WERI-Rb-1 (cell line): ENCODE data around the gene MST1.

Experiments
- DNase-seq: peaks from one replicate; pipeline ENCODE4 v3.0.0-alpha.2; 2020
- H3K27ac ChIP-seq: fragments of 250-450 bp; sonication (Bioruptor Pico); 2 replicates; pipeline ENCODE4 v1.5.1; 2020; ENCODE audit warnings: mild to moderate bottlenecking, moderate library complexity
- H3K27me3 ChIP-seq: fragments of 250-450 bp; sonication (Bioruptor Pico); 2 replicates; pipeline ENCODE4 v1.5.1; 2021; ENCODE audit warnings: mild to moderate bottlenecking, low read depth, moderate library complexity; ENCODE audit not compliant: insufficient read depth, severe bottlenecking
- H3K36me3 ChIP-seq: fragments of 250-450 bp; sonication (Bioruptor Pico); 2 replicates; pipeline ENCODE4 v1.5.1; 2020; ENCODE audit warnings: mild to moderate bottlenecking, moderate library complexity
- H3K4me3 ChIP-seq: 2 replicates; pipeline ENCODE4 v1.5.1; 2011; ENCODE audit warnings: low read depth, mild to moderate bottlenecking, control low read depth, low read length
- H3K9me3 ChIP-seq: fragments of 250-450 bp; sonication (Bioruptor Pico); 2 replicates; pipeline ENCODE4 v1.5.1; 2021; ENCODE audit warnings: mild to moderate bottlenecking, moderate library complexity; ENCODE audit not compliant: severe bottlenecking
- TF ChIP-seq, protein P1 (sequence below): IDR thresholded peaks from 2 replicates; pipeline ENCODE4 v1.5.1; 2011; ENCODE audit warnings: low read depth, mild to moderate bottlenecking, control low read depth, inconsistent platforms, low read length

MST1 gene

DNA sequence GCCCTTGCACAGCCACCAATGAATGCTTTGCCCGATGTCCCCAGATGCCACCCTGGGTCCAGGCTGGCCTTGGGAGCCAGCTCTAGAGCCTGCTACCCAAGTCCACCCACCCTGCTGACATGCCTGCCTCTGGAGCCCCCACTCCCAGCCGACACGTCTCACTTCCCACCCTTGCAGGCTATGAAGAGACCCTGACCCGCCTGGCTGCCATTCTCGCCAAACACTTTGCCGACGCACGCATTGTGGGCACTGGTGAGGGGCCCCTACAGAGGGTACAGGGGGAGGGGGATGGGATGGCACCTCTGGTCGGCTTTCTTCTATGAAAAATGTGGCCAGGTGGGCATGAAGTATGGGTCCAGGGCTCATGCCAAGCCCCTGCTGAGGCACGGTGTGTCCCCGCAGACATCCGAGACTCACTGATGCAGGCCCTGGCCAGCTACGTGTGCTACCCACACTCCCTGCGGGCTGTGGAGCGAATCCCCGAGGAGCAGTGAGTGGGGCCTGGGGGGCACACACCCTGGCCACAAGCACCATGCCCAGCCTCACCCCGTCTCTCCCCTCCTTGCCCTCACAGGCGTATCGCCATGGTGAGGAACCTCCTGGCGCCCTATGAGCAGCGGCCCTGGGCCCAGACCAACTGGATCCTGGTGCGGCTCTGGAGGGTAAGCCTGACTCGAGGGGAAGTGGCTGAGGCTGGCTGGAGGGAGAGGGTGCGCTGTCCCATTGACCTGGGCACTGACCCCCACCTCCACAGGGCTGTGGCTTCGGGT, 24.2 kb upstream of the MST1 start:
- TF ChIP-seq, protein P1, sequence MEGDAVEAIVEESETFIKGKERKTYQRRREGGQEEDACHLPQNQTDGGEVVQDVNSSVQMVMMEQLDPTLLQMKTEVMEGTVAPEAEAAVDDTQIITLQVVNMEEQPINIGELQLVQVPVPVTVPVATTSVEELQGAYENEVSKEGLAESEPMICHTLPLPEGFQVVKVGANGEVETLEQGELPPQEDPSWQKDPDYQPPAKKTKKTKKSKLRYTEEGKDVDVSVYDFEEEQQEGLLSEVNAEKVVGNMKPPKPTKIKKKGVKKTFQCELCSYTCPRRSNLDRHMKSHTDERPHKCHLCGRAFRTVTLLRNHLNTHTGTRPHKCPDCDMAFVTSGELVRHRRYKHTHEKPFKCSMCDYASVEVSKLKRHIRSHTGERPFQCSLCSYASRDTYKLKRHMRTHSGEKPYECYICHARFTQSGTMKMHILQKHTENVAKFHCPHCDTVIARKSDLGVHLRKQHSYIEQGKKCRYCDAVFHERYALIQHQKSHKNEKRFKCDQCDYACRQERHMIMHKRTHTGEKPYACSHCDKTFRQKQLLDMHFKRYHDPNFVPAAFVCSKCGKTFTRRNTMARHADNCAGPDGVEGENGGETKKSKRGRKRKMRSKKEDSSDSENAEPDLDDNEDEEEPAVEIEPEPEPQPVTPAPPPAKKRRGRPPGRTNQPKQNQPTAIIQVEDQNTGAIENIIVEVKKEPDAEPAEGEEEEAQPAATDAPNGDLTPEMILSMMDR, result no peak
- no peaks in the 10 kb centered on the region for H3K27me3 ChIP-seq
- H3K36me3 ChIP-seq, result peaks cover 15% of the 10 kb centered on the region; the same call in 1 of the 2 replicates
- no peak overlapping the region for H3K27ac ChIP-seq
- DNase-seq, result no peak
- H3K9me3 ChIP-seq, result no peaks in the 10 kb centered on the region
- H3K4me3 ChIP-seq, result no peak overlapping the region

DNA sequence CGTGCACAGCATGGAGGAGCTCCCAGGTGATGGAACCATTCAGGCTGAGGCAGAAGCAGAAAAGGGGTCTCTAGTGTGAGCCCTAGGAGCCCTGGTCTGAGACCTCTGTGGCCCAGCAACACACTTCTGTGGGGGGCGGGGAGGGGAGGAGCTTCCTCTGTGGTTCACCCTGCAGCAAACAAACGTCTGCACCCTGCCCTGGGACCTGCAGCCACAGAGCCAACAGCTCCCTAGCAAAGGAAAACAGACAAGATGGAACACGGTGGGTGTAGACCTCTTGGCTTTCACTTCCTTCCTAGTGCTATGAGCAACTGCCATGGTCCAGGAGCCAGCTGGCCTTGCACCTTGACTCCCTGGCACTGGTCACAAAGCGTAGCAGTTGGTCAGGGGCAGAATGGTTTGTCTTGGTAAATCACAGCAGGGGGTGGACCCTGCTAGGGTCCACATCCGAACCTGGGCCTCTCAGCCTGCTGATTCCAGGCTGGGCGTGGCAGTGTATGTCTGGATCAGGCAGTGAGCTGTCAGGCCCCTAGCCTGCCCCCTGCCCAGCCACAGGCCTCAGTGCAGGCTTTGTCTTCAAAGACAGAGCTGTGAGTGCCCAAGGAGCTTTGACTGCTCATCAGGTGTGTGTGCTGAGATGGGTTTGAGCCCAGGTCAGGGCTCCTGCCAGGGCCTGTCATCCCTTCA, 23.5 kb upstream of the MST1 start:
- no peak overlapping the region for H3K27ac ChIP-seq
- H3K9me3 ChIP-seq, result no peaks in the 10 kb centered on the region
- no peaks in the 10 kb centered on the region for H3K27me3 ChIP-seq
- H3K36me3 ChIP-seq, result peaks cover 12% of the 10 kb centered on the region; the same call in 1 of the 2 replicates
- DNase-seq, result no peak
- TF ChIP-seq, protein P1, result no peak
- no peak overlapping the region for H3K4me3 ChIP-seq

DNA sequence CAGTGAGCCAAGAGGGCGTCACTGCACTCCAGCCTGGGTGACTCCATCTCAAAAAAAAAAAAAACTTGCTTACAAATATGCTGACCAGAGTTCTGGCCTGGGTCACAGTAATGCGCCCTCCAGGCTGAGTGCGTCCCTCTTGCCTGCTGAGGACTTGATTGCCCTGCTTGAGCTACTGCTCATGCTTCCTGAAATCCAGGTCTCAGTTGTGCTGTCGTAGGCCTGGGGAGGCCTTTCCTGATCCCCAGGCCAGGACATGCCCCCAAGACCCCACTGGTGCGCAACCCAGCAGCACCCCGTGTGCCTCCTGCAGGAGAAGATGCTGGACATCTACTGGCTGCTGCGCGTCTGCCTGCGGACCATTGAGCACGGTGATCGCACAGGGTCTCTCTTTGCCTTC, 22.9 kb upstream of the MST1 start:
- Histone ChIP-seq H3K4me3 (no peak overlapping the region), H3K27ac (no peak overlapping the region), H3K27me3 (no peaks in the 10 kb centered on the region), H3K36me3 (peaks cover 12% of the 10 kb centered on the region; the same call in 1 of the 2 replicates), H3K9me3 (no peaks in the 10 kb centered on the region)
- no peak for DNase-seq
- TF ChIP-seq, protein P1, result no peak

DNA sequence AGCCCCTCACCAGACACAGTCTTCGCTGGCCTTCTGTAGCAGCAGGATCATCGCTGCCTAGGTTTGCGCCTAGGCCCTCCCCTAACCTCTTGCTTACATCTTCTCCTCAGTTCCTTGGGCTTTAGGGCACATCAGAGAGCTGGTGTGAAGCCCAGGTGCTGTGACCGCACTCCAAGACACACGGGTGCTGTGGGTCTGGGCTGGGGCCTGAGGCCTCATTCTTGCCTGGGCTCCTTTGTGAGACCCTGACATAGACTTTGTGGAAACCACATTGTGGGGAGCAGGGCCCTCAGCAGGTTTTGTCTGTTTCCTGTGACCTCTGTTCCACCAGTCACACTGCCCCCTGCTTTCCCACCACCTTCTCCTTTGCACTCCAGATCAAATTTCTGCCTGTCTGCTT, 22.2 kb upstream of the MST1 start:
- no peak for DNase-seq
- Histone ChIP-seq H3K9me3 (no peaks in the 10 kb centered on the region), H3K27me3 (no peaks in the 10 kb centered on the region), H3K27ac (no peak overlapping the region), H3K36me3 (peaks cover 11% of the 10 kb centered on the region; the same call in 1 of the 2 replicates), H3K4me3 (no peak overlapping the region)
- TF ChIP-seq, protein P1, result no peak

DNA sequence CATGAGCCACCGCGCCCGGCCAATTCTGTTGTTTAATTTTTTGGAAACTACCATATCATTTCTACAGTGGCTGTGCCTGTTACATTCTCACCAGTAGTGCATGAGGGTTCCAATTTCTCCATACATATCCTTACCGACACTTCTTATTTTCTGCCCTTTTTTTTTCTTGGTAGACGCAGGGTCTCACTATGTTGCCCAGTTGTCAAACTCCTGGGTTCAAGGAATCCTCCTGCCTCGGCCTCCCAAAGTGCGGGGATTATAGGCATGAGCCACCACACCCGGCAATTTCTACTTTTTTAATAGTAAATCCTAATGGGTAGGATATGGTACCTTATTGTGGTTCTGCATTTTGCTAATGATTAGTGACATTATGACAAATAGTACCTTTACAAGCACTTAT, 20.6 kb upstream of the MST1 start:
- H3K36me3 ChIP-seq, result peaks cover 4% of the 10 kb centered on the region; the same call in 1 of the 2 replicates
- TF ChIP-seq, protein P1, result no peak
- no peaks in the 10 kb centered on the region for H3K9me3 ChIP-seq
- DNase-seq, result no peak
- H3K27ac ChIP-seq, result no peak overlapping the region
- no peak overlapping the region for H3K4me3 ChIP-seq
- H3K27me3 ChIP-seq, result no peaks in the 10 kb centered on the region
